ENCODE measurements around the gene SOX14. TPM values are rescaled to one million over a fixed set of nuclear protein-coding genes. Genes with fewer than 3 reads are reported as not detected.

Gene SOX14
- total RNA-seq, 6 experiments from 2014 or later, result not detected

- no peaks in the 10 kb centered on the region for H3K27me3 Mint-ChIP-seq (ENCODE audit: insufficient read depth)
- H3K9me3 Mint-ChIP-seq, result no peaks in the 10 kb centered on the region
- H3K27ac Mint-ChIP-seq, result no peak overlapping the region
- DNase-seq, result no peak
- no peak overlapping the region for H3K4me3 Mint-ChIP-seq
- no peaks in the 10 kb centered on the region for H3K36me3 Mint-ChIP-seq (ENCODE audit: low read depth)
- no peak for TF ChIP-seq CTCF (IDR thresholded peaks at IDR 0.05)
- H3K4me1 Mint-ChIP-seq (ENCODE audit: low read depth), result no peaks in the 10 kb centered on the region
These were observed 32.9 kb downstream of the SOX14 start for GRCh38 chr3:137796993-137797392.

GRCh38 chr3:137803215-137803614, 39.1 kb downstream of the SOX14 start:
- Mint-ChIP-seq H3K36me3 (ENCODE audit: low read depth) (no peaks in the 10 kb centered on the region), H3K9me3 (peaks cover 3% of the 10 kb centered on the region; the same call in 1 of the 2 replicates)

GRCh38 chr3:137807998-137808397, 43.9 kb downstream of the SOX14 start:
- peaks cover 14% of the 10 kb centered on the region; the same call in 1 of the 2 replicates for H3K9me3 Mint-ChIP-seq
- TF ChIP-seq CTCF (IDR thresholded peaks at IDR 0.05), result no peak
- no peaks in the 10 kb centered on the region for H3K36me3 Mint-ChIP-seq (ENCODE audit: low read depth)
- H3K4me3 Mint-ChIP-seq, result no peak overlapping the region
- H3K4me1 Mint-ChIP-seq (ENCODE audit: low read depth), result no peaks in the 10 kb centered on the region
- no peak overlapping the region for H3K27ac Mint-ChIP-seq
- H3K27me3 Mint-ChIP-seq (ENCODE audit: insufficient read depth), result no peaks in the 10 kb centered on the region; the same call in 1 of the 2 replicates
- DNase-seq, result no peak

More at GRCh38 chr3:137803215-137803614, 39.1 kb downstream of the SOX14 start:
- no peak for TF ChIP-seq CTCF (IDR thresholded peaks at IDR 0.05)
- no peak overlapping the region for H3K27ac Mint-ChIP-seq
- no peak overlapping the region for H3K4me3 Mint-ChIP-seq
- no peak for DNase-seq
- H3K4me1 Mint-ChIP-seq (ENCODE audit: low read depth), result no peaks in the 10 kb centered on the region
- no peaks in the 10 kb centered on the region for H3K27me3 Mint-ChIP-seq (ENCODE audit: insufficient read depth)

- no peak for DNase-seq
- TF ChIP-seq CTCF (IDR thresholded peaks at IDR 0.05), result no peak
- Mint-ChIP-seq H3K4me1 (ENCODE audit: low read depth) (no peaks in the 10 kb centered on the region), H3K4me3 (no peak overlapping the region), H3K36me3 (ENCODE audit: low read depth) (no peaks in the 10 kb centered on the region), H3K27me3 (ENCODE audit: insufficient read depth) (no peaks in the 10 kb centered on the region; the same call in 1 of the 2 replicates), H3K27ac (no peak overlapping the region), H3K9me3 (peaks cover 15% of the 10 kb centered on the region; the same call in 1 of the 2 replicates)
These were observed 45.4 kb downstream of the SOX14 start for GRCh38 chr3:137809509-137809908.

- peaks cover 22% of the 10 kb centered on the region for H3K9me3 Mint-ChIP-seq
- H3K27me3 Mint-ChIP-seq (ENCODE audit: insufficient read depth), result no peaks in the 10 kb centered on the region; the same call in none of the 2 replicates
- no peak for DNase-seq
- TF ChIP-seq CTCF (IDR thresholded peaks at IDR 0.05), result no peak
- no peak overlapping the region for H3K27ac Mint-ChIP-seq
- H3K4me1 Mint-ChIP-seq (ENCODE audit: low read depth), result no peaks in the 10 kb centered on the region
- no peaks in the 10 kb centered on the region for H3K36me3 Mint-ChIP-seq (ENCODE audit: low read depth)
- no peak overlapping the region for H3K4me3 Mint-ChIP-seq
These were observed 47.9 kb downstream of the SOX14 start for GRCh38 chr3:137812023-137812422.

GRCh38 chr3:137815251-137815650, 51.1 kb downstream of the SOX14 start:
- DNase-seq, result no peak
- no peak for TF ChIP-seq CTCF (IDR thresholded peaks at IDR 0.05)
- Mint-ChIP-seq H3K4me1 (ENCODE audit: low read depth) (no peaks in the 10 kb centered on the region), H3K4me3 (no peak overlapping the region), H3K36me3 (ENCODE audit: low read depth) (no peaks in the 10 kb centered on the region), H3K27me3 (ENCODE audit: insufficient read depth) (no peaks in the 10 kb centered on the region; the same call in none of the 2 replicates), H3K9me3 (peaks cover 17% of the 10 kb centered on the region), H3K27ac (no peak overlapping the region)
